SK-N-SH (cell line): Measurements from ENCODE around the gene CSNK2A1.

Experiments used
- EZH2phosphoT487 ChIP-seq: fragments of 200-600 bp; sonication (generic); IDR thresholded peaks from 2 replicates; pipeline ENCODE4 v1.6.1; 2017; ENCODE audit warnings: low read depth, mixed run types, mild to moderate bottlenecking, antibody characterized with exemption, moderate library complexity, borderline replicate concordance
- FOSL2 ChIP-seq: IDR thresholded peaks from 2 replicates; pipeline ENCODE4 v1.4.0; 2012; ENCODE audit warnings: low read depth, mild to moderate bottlenecking, moderate library complexity, borderline replicate concordance
- NFIC ChIP-seq: IDR thresholded peaks from 2 replicates; pipeline ENCODE4 v1.4.0; 2012; ENCODE audit warnings: borderline replicate concordance
- POLR2AphosphoS5 ChIP-seq: IDR thresholded peaks from 2 replicates; pipeline ENCODE4 v1.6.1; 2012; ENCODE audit warnings: low read depth, low read length
- TAF1 ChIP-seq: IDR thresholded peaks from 2 replicates; pipeline ENCODE4 v1.6.1; 2012; ENCODE audit warnings: low read depth, mild to moderate bottlenecking, low read length, moderate library complexity, borderline replicate concordance
- YY1 ChIP-seq: IDR thresholded peaks from 2 replicates; pipeline ENCODE4 v1.4.0; 2012; ENCODE audit warnings: low read depth, mild to moderate bottlenecking
- TF ChIP-seq, protein P1 (sequence below): fragments of 200-600 bp; sonication (generic); IDR thresholded peaks from 2 replicates; pipeline ENCODE4 v1.6.1; 2017; ENCODE audit warnings: antibody characterized with exemption, mild to moderate bottlenecking, moderate library complexity
- TF ChIP-seq, protein P2 (sequence below): IDR thresholded peaks from 2 replicates; pipeline ENCODE4; 2012
- TF ChIP-seq, protein P3 (sequence below): fragments of 150-350 bp; IDR thresholded peaks from 2 replicates; pipeline ENCODE4 v1.6.1; 2017; ENCODE audit warnings: antibody characterized with exemption, low read length, low read depth, borderline replicate concordance

DNA sequence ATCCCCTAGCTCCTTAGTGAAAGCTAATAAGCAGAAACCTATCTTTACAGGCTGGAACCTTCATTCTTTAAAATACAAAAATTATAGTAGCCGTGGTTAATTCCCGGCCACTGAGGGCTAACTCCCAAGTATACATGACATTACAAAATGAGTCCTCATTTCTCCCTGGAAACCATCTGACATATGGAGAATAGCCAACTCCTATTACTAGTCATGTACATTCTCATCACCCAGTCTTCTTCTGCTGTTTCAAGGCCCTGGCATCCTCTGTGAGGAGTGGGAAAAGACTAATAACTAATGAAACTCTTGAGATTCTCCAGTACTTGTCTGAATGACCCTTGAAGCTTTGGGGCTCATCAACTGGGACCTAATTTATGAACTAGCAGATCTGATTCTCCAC lies 30.2 kb downstream of the CSNK2A1 start:
- TF ChIP-seq, protein P1, sequence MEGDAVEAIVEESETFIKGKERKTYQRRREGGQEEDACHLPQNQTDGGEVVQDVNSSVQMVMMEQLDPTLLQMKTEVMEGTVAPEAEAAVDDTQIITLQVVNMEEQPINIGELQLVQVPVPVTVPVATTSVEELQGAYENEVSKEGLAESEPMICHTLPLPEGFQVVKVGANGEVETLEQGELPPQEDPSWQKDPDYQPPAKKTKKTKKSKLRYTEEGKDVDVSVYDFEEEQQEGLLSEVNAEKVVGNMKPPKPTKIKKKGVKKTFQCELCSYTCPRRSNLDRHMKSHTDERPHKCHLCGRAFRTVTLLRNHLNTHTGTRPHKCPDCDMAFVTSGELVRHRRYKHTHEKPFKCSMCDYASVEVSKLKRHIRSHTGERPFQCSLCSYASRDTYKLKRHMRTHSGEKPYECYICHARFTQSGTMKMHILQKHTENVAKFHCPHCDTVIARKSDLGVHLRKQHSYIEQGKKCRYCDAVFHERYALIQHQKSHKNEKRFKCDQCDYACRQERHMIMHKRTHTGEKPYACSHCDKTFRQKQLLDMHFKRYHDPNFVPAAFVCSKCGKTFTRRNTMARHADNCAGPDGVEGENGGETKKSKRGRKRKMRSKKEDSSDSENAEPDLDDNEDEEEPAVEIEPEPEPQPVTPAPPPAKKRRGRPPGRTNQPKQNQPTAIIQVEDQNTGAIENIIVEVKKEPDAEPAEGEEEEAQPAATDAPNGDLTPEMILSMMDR: no peak
- TF ChIP-seq EZH2phosphoT487: no peak
- TF ChIP-seq, protein P2, sequence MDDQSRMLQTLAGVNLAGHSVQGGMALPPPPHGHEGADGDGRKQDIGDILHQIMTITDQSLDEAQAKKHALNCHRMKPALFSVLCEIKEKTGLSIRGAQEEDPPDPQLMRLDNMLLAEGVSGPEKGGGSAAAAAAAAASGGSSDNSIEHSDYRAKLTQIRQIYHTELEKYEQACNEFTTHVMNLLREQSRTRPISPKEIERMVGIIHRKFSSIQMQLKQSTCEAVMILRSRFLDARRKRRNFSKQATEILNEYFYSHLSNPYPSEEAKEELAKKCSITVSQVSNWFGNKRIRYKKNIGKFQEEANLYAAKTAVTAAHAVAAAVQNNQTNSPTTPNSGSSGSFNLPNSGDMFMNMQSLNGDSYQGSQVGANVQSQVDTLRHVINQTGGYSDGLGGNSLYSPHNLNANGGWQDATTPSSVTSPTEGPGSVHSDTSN: no peak
- TF ChIP-seq, protein P3, sequence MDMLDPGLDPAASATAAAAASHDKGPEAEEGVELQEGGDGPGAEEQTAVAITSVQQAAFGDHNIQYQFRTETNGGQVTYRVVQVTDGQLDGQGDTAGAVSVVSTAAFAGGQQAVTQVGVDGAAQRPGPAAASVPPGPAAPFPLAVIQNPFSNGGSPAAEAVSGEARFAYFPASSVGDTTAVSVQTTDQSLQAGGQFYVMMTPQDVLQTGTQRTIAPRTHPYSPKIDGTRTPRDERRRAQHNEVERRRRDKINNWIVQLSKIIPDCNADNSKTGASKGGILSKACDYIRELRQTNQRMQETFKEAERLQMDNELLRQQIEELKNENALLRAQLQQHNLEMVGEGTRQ: no peak
- TF ChIP-seq FOSL2: no peak
- no peak for TF ChIP-seq NFIC
- TF ChIP-seq YY1: no peak
- no peak for TF ChIP-seq TAF1
- TF ChIP-seq POLR2AphosphoS5: no peak
